CD14-positive monocyte (primary cell): ENCODE measurements around the gene VPS52. TPM values are rescaled to one million over a fixed set of nuclear protein-coding genes. Genes with fewer than 3 reads are reported as not detected.
A peak's percentile ranks its signal among the peaks of the same experiment; 100 is the strongest.

Experiments used
- DNase-seq, 3 donors: peaks; one replicate each; pipeline ENCODE4 v3.0.0-alpha.2; 2011 to 2022
- H2AFZ ChIP-seq: 2 replicates; pipeline ENCODE4 v1.6.0; 2012; ENCODE audit warnings: mild to moderate bottlenecking, low read depth, low read length, inconsistent platforms; ENCODE audit not compliant: insufficient read depth, poor library complexity, severe bottlenecking
- H3K27ac ChIP-seq, 2 donors: 1 replicate in 1 of 2; 2 replicates in 1 of 2; pipeline ENCODE4 v1.5.1; 2012 to 2013; ENCODE audit warnings: low read length in 2 of 2, control low read depth in 1 of 2, inconsistent platforms in 1 of 2, low read depth in 1 of 2, mild to moderate bottlenecking in 1 of 2
- H3K27me3 ChIP-seq, 2 donors: one replicate each; pipeline versions ENCODE4 v1.6.0 to v1.6.1; 2011 to 2013; ENCODE audit warnings: low read length in 2 of 2; ENCODE audit not compliant: control insufficient read depth in 2 of 2, insufficient read depth in 2 of 2
- H3K36me3 ChIP-seq, 2 donors: replicated peaks in 1 of 2; 1 replicate in 1 of 2; 2 replicates in 1 of 2; pipeline versions ENCODE4 v1.5.1 to v1.6.1; 2012 to 2013; ENCODE audit warnings: low read length in 2 of 2, control low read depth in 1 of 2, inconsistent platforms in 1 of 2, mild to moderate bottlenecking in 1 of 2; ENCODE audit not compliant: insufficient read depth in 2 of 2, control insufficient read depth in 1 of 2
- H3K4me1 ChIP-seq, 2 donors: 1 replicate in 1 of 2; 2 replicates in 1 of 2; pipeline versions ENCODE4 v1.5.1 to v1.6.1; 2012 to 2013; ENCODE audit warnings: low read length in 2 of 2, control low read depth in 1 of 2, inconsistent platforms in 1 of 2, mild to moderate bottlenecking in 1 of 2, moderate library complexity in 1 of 2; ENCODE audit not compliant: insufficient read depth in 2 of 2, control insufficient read depth in 1 of 2
- H3K4me2 ChIP-seq: replicated peaks from 2 replicates; pipeline ENCODE3; 2012; ENCODE audit warnings: low read length, moderate library complexity, mild to moderate bottlenecking; ENCODE audit not compliant: poor library complexity, severe bottlenecking; ENCODE audit errors: extremely low read depth
- H3K4me3 ChIP-seq, 3 experiments: fragments of 200-600 bp in 1 of 3; sonication (generic) in 1 of 3; replicated peaks in 1 of 3; 1 replicate in 2 of 3; 2 replicates in 1 of 3; pipeline ENCODE4 v1.5.1; 2011 to 2013; ENCODE audit warnings: low read length in 3 of 3, mild to moderate bottlenecking in 3 of 3, control low read depth in 2 of 3, low read depth in 2 of 3, inconsistent platforms in 1 of 3, moderate library complexity in 1 of 3
- H3K79me2 ChIP-seq: 2 replicates; pipeline ENCODE4 v1.6.0; 2012; ENCODE audit warnings: mild to moderate bottlenecking, control low read depth, inconsistent platforms, low read length, moderate library complexity; ENCODE audit not compliant: insufficient read depth
- H3K9ac ChIP-seq: 2 replicates; pipeline ENCODE4 v1.6.0; 2017; ENCODE audit warnings: low read length, mild to moderate bottlenecking; ENCODE audit not compliant: insufficient read depth, poor library complexity, severe bottlenecking
- H3K9me3 ChIP-seq, 2 donors: replicated peaks in 1 of 2; 1 replicate in 1 of 2; 2 replicates in 1 of 2; pipeline versions ENCODE4 v1.5.1 to v1.6.1; 2012 to 2013; ENCODE audit warnings: low read length in 2 of 2, control low read depth in 1 of 2; ENCODE audit not compliant: control insufficient read depth in 1 of 2, insufficient read depth in 1 of 2
- H4K20me1 ChIP-seq: 2 replicates; pipeline ENCODE4 v1.6.0; 2012; ENCODE audit warnings: mild to moderate bottlenecking, low read length, control low read depth, moderate library complexity; ENCODE audit not compliant: insufficient read depth
- H3K27ac Mint-ChIP-seq, 7 donors: one replicate each; pipeline ENCODE4 v1.8.0; 2020; ENCODE audit warnings: mild to moderate bottlenecking in 7 of 7, mixed read lengths in 7 of 7, moderate library complexity in 6 of 7, inconsistent platforms in 2 of 7
- H3K27me3 Mint-ChIP-seq, 3 donors: one replicate each; pipeline ENCODE4 v1.8.0; 2021 to 2022; ENCODE audit warnings: low read depth in 3 of 3, mild to moderate bottlenecking in 3 of 3, mixed read lengths in 3 of 3, moderate library complexity in 3 of 3, inconsistent platforms in 1 of 3
- H3K36me3 Mint-ChIP-seq, 2 donors: one replicate each; pipeline ENCODE4 v1.8.0; 2020; ENCODE audit warnings: mixed read lengths in 2 of 2, inconsistent platforms in 1 of 2, mild to moderate bottlenecking in 1 of 2
- H3K4me1 Mint-ChIP-seq: one replicate; pipeline ENCODE4 v1.8.0; 2020; ENCODE audit warnings: mild to moderate bottlenecking, mixed read lengths
- H3K4me3 Mint-ChIP-seq, 2 donors: one replicate each; pipeline ENCODE4 v1.8.0; 2020; ENCODE audit warnings: mild to moderate bottlenecking in 2 of 2, mixed read lengths in 2 of 2, moderate library complexity in 1 of 2
- H3K9me3 Mint-ChIP-seq, 7 donors: one replicate each; pipeline ENCODE4 v1.8.0; 2020 to 2022; ENCODE audit warnings: mixed read lengths in 7 of 7, mild to moderate bottlenecking in 6 of 7, moderate library complexity in 6 of 7, inconsistent platforms in 2 of 7
- WGBS: methylation state at CpG from one replicate; pipeline ENCODE4 v1.1.5; 2013; ENCODE audit warnings: missing lambda C conversion rate; ENCODE audit not compliant: insufficient coverage; 5-methylcytosine and 5-hydroxymethylcytosine counted together
- intact Hi-C, 2 donors: fragments of 100-400 bp; cut with micrococcal nuclease; formaldehyde crosslinking; loops; one replicate each; pipeline versions ENCODE4 v1.15.0 to v1.15.1; 2023
- polyA plus RNA-seq, 3 donors: library from polyadenylated mRNA; depleted of rRNA in 1 of 3; unstranded in 2 of 3; stranded (reverse) in 1 of 3; fragments of 300-500 nt in 2 of 3; fragments of >200 nt in 1 of 3; fragmentation: Illumina TruSeq in 2 of 3; gene quantifications; 1 replicate in 2 of 3; 2 replicates in 1 of 3; pipeline ENCODE4 v1.2.3, GENCODE V29; 2012 to 2021
- TF ChIP-seq, protein P1 (sequence below): fragments of 200-600 bp; IDR thresholded peaks from one replicate; pipeline ENCODE4 v1.8.0; 2022; ENCODE audit warnings: antibody characterized with exemption, mild to moderate bottlenecking

Gene VPS52
- polyA plus RNA-seq, 3 donors: 11.0 to 150 (median 14.5) TPM

GRCh38 chr6:33272275-33273128 lies 826 bp upstream of the VPS52 start:
- Histone ChIP-seq H3K4me3 (peak overlapping the region; percentile 83 to 95 (median 91)), H3K27me3 (no peaks in the 10 kb centered on the region), H3K27ac (peak overlapping the region; percentile 93 to 99), H3K9me3 (no peaks in the 10 kb centered on the region), H4K20me1 (peaks cover 34% of the 10 kb centered on the region), H2AFZ (peak overlapping the region; percentile 90), H3K9ac (peak overlapping the region; percentile 89), H3K36me3 (peaks cover 45 to 65% of the 10 kb centered on the region in 2 donors), H3K79me2 (peaks cover 71% of the 10 kb centered on the region), H3K4me1 (peaks cover 52 to 65% of the 10 kb centered on the region in 2 donors), H3K4me2 (peak overlapping the region; percentile 79)
- H3K9me3 Mint-ChIP-seq: no peaks in the 10 kb centered on the region
- TF ChIP-seq, protein P1, sequence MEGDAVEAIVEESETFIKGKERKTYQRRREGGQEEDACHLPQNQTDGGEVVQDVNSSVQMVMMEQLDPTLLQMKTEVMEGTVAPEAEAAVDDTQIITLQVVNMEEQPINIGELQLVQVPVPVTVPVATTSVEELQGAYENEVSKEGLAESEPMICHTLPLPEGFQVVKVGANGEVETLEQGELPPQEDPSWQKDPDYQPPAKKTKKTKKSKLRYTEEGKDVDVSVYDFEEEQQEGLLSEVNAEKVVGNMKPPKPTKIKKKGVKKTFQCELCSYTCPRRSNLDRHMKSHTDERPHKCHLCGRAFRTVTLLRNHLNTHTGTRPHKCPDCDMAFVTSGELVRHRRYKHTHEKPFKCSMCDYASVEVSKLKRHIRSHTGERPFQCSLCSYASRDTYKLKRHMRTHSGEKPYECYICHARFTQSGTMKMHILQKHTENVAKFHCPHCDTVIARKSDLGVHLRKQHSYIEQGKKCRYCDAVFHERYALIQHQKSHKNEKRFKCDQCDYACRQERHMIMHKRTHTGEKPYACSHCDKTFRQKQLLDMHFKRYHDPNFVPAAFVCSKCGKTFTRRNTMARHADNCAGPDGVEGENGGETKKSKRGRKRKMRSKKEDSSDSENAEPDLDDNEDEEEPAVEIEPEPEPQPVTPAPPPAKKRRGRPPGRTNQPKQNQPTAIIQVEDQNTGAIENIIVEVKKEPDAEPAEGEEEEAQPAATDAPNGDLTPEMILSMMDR: no peak
- H3K27ac Mint-ChIP-seq: peak overlapping the region; percentile 98 to 100 (median 100)
- intact Hi-C loops: loop anchor here in 1 of 2 donors (2.0 kb wide), 1 partner anchor 16 kb away; the partner anchor contains the start of genes PFDN6 and WDR46
- no peak for DNase-seq
- 0% methylated on average over 7 of the region's 22 CpGs for WGBS
- no peaks in the 10 kb centered on the region for H3K27me3 Mint-ChIP-seq
- peaks cover 57% of the 10 kb centered on the region for H3K4me1 Mint-ChIP-seq
- H3K4me3 Mint-ChIP-seq: peak overlapping the region; percentile 96 to 100
- peaks cover 49 to 57% of the 10 kb centered on the region in 2 donors for H3K36me3 Mint-ChIP-seq

GRCh38 chr6:33271117-33271467 lies 584 bp downstream of the VPS52 start:
- WGBS: 0% methylated on average over 3 of the region's 7 CpGs
- Histone ChIP-seq H2AFZ (peak overlapping the region; percentile 90), H4K20me1 (peaks cover 34% of the 10 kb centered on the region), H3K4me1 (peaks cover 48 to 54% of the 10 kb centered on the region in 2 donors), H3K36me3 (peaks cover 58 to 75% of the 10 kb centered on the region in 2 donors), H3K4me3 (peak overlapping the region; percentile 83 to 95 (median 91)), H3K9me3 (no peaks in the 10 kb centered on the region), H3K27ac (peak overlapping the region; percentile 93 to 99), H3K9ac (peak overlapping the region; percentile 89), H3K79me2 (peaks cover 57% of the 10 kb centered on the region), H3K4me2 (peak overlapping the region; percentile 79), H3K27me3 (no peaks in the 10 kb centered on the region)
- DNase-seq: peak in 1 of 3 donors; percentile 16
- TF ChIP-seq, protein P1: no peak
- intact Hi-C loops: no loop called here
- H3K9me3 Mint-ChIP-seq: no peaks in the 10 kb centered on the region
- H3K27me3 Mint-ChIP-seq: peaks cover 0 to 1% (median 0%) of the 10 kb centered on the region in 3 donors
- peak overlapping the region; percentile 98 to 100 (median 100) for H3K27ac Mint-ChIP-seq
- H3K4me1 Mint-ChIP-seq: peaks cover 52% of the 10 kb centered on the region
- peaks cover 60 to 67% of the 10 kb centered on the region in 2 donors for H3K36me3 Mint-ChIP-seq
- peak overlapping the region; percentile 96 to 100 for H3K4me3 Mint-ChIP-seq
